Activated T-cell treated with anti-CD3 and anti-CD28 coated beads for 24 hours (primary cell): ENCODE measurements around the gene SEC22A.

Experiments used
- DNase-seq: peaks from one replicate; pipeline ENCODE4 v3.0.0-alpha.2; 2020; ENCODE audit warnings: low read depth

SEC22A gene

GRCh38 chr3:123267821-123268220 is 66.1 kb downstream of the SEC22A start:
- DNase-seq: no peak

GRCh38 chr3:123270818-123271217 is 69.1 kb downstream of the SEC22A start:
- DNase-seq: no peak

- DNase-seq: no peak
Observed at GRCh38 chr3:123271466-123272159, 69.9 kb downstream of the SEC22A start.

- DNase-seq: no peak
Observed at GRCh38 chr3:123272547-123272946, 70.8 kb downstream of the SEC22A start.

- DNase-seq: no peak
Observed at GRCh38 chr3:123275691-123276090, 73.9 kb downstream of the SEC22A start.

- no peak for DNase-seq
Observed at GRCh38 chr3:123276346-123277006, 74.7 kb downstream of the SEC22A start.

- no peak for DNase-seq
Observed at GRCh38 chr3:123277106-123277505, 75.4 kb downstream of the SEC22A start.

GRCh38 chr3:123278446-123278845 is 76.7 kb downstream of the SEC22A start:
- no peak for DNase-seq

- DNase-seq: no peak
Observed at GRCh38 chr3:123279121-123279520, 77.4 kb downstream of the SEC22A start.

- no peak for DNase-seq
Observed at GRCh38 chr3:123281406-123281805, 79.7 kb downstream of the SEC22A start.

GRCh38 chr3:123281929-123282328 is 80.2 kb downstream of the SEC22A start:
- no peak for DNase-seq

- no peak for DNase-seq
Observed at GRCh38 chr3:123282461-123282860, 80.7 kb downstream of the SEC22A start.

- DNase-seq: no peak
Observed at GRCh38 chr3:123283074-123283473, 81.3 kb downstream of the SEC22A start.

GRCh38 chr3:123283657-123284398 is 82.1 kb downstream of the SEC22A start:
- DNase-seq: no peak

GRCh38 chr3:123284399-123285010 is 82.8 kb downstream of the SEC22A start:
- DNase-seq: no peak

- no peak for DNase-seq
Observed at GRCh38 chr3:123285066-123285465, 83.3 kb downstream of the SEC22A start.

GRCh38 chr3:123285479-123285878 is 83.7 kb downstream of the SEC22A start:
- no peak for DNase-seq

GRCh38 chr3:123285931-123286307 is 84.2 kb downstream of the SEC22A start:
- DNase-seq: no peak

- DNase-seq: no peak
Observed at GRCh38 chr3:123286308-123287023, 84.7 kb downstream of the SEC22A start.

- DNase-seq: no peak
Observed at GRCh38 chr3:123287051-123287961, 85.6 kb downstream of the SEC22A start.

- no peak for DNase-seq
Observed at GRCh38 chr3:123287962-123288302, 86.2 kb downstream of the SEC22A start.
